Keratinocyte (primary cell): ENCODE measurements around the gene JAZF1. TPM values are rescaled to one million over a fixed set of nuclear protein-coding genes. Genes with fewer than 3 reads are reported as not detected.

Experiments used
- DNase-seq: peaks from one replicate; pipeline ENCODE4 v3.0.0-alpha.2; 2011; ENCODE audit warnings: low read depth, missing footprints, low spot score
- FAIRE-seq: peaks from 2 replicates; lab custom pipeline; 2011; peaks lifted over from hg19 to GRCh38; lab: Jason Lieb, UNC
- H2AFZ ChIP-seq: 2 replicates; pipeline ENCODE4 v1.6.0; 2012; ENCODE audit warnings: low read length, control low read depth, inconsistent platforms; ENCODE audit not compliant: control insufficient read depth
- H3K27ac ChIP-seq: 2 replicates; pipeline ENCODE4 v1.5.1; 2011; ENCODE audit warnings: low read length; ENCODE audit not compliant: control insufficient read depth, insufficient read depth
- H3K27me3 ChIP-seq: 3 replicates; pipeline ENCODE4 v1.6.0; 2011; ENCODE audit warnings: low read length; ENCODE audit not compliant: control insufficient read depth, insufficient read depth; ENCODE audit errors: extremely low read depth
- H3K36me3 ChIP-seq, 2 experiments: 2 replicates in 1 of 2; 3 replicates in 1 of 2; pipeline ENCODE4 v1.5.1; 2011; ENCODE audit warnings: low read length in 2 of 2, mild to moderate bottlenecking in 1 of 2; ENCODE audit not compliant: control insufficient read depth in 2 of 2, insufficient read depth in 2 of 2; ENCODE audit errors: extremely low read depth in 1 of 2
- H3K4me1 ChIP-seq: 3 replicates; pipeline ENCODE4 v1.5.1; 2011; ENCODE audit warnings: low read length; ENCODE audit not compliant: control insufficient read depth, insufficient read depth; ENCODE audit errors: extremely low read depth
- H3K4me2 ChIP-seq: 3 replicates; pipeline ENCODE4 v1.6.0; 2011; ENCODE audit warnings: low read depth, low read length; ENCODE audit not compliant: control insufficient read depth, insufficient read depth; ENCODE audit errors: extremely low read depth
- H3K4me3 ChIP-seq, 3 experiments: fragments of 200-600 bp in 1 of 3; sonication (generic) in 1 of 3; 2 replicates in 2 of 3; 3 replicates in 1 of 3; pipeline ENCODE4 v1.5.1; 2011 to 2016; ENCODE audit warnings: low read length in 3 of 3, mild to moderate bottlenecking in 3 of 3, control low read depth in 2 of 3, inconsistent platforms in 1 of 3, low read depth in 1 of 3, mixed read lengths in 1 of 3, mixed run types in 1 of 3, moderate library complexity in 1 of 3; ENCODE audit not compliant: control insufficient read depth in 2 of 3, insufficient read depth in 2 of 3; ENCODE audit errors: extremely low read depth in 1 of 3
- H3K79me2 ChIP-seq: 2 replicates; pipeline ENCODE4 v1.6.0; 2012; ENCODE audit warnings: low read length; ENCODE audit not compliant: control insufficient read depth, insufficient read depth
- H3K9ac ChIP-seq: 3 replicates; pipeline ENCODE4 v1.6.0; 2011; ENCODE audit warnings: low read length; ENCODE audit not compliant: control insufficient read depth, insufficient read depth; ENCODE audit errors: extremely low read depth
- H3K9me1 ChIP-seq: 3 replicates; pipeline ENCODE4 v1.6.0; 2011; ENCODE audit warnings: low read length; ENCODE audit not compliant: control insufficient read depth, insufficient read depth; ENCODE audit errors: extremely low read depth
- H3K9me3 ChIP-seq: 2 replicates; pipeline ENCODE4 v1.5.1; 2012; ENCODE audit warnings: low read depth, low read length; ENCODE audit not compliant: control insufficient read depth
- H4K20me1 ChIP-seq: 3 replicates; pipeline ENCODE4 v1.6.0; 2011; ENCODE audit warnings: low read length; ENCODE audit not compliant: control insufficient read depth, insufficient read depth; ENCODE audit errors: extremely low read depth
- CTCF ChIP-seq, 3 experiments: IDR thresholded peaks in 1 of 3; conservative IDR thresholded peaks in 1 of 3; optimal IDR thresholded peaks in 1 of 3; 2 replicates in 2 of 3; 3 replicates in 1 of 3; pipeline versions ENCODE3 to v1.5.1; 2011; ENCODE audit warnings: low read length in 3 of 3, mild to moderate bottlenecking in 3 of 3, moderate library complexity in 2 of 3, control low read depth in 1 of 3, inconsistent platforms in 1 of 3; ENCODE audit not compliant: insufficient read depth in 2 of 3; ENCODE audit errors: extremely low read depth in 1 of 3
- EZH2 ChIP-seq: IDR thresholded peaks from one replicate; pipeline ENCODE4 v1.6.1; 2012; ENCODE audit warnings: inconsistent platforms, mild to moderate bottlenecking, low read length, moderate library complexity
- dilution Hi-C: fragments of 300-500 bp; cut with MboI; formaldehyde crosslinking; loops from one replicate; pipeline ENCODE4 v1.7.0; 2020; ENCODE audit warnings: low sequenced_read_pairs; ENCODE audit not compliant: extremely low pct_ligation_motif_present
- polyA plus RNA-seq, 5 experiments: library from polyadenylated mRNA; depleted of rRNA in 3 of 5; stranded (reverse) in 3 of 5; stranded (forward) in 1 of 5; unstranded in 1 of 5; fragments of >200 nt; gene quantifications; 1 replicate in 1 of 5; 2 replicates in 3 of 5; 3 replicates in 1 of 5; pipeline versions ENCODE4 v1.2.1 to v1.2.3, GENCODE V29; 2011 to 2012; ENCODE audit warnings: missing spikeins in 2 of 5, low read depth in 1 of 5, low replicate concordance in 1 of 5

The JAZF1 gene
- polyA plus RNA-seq, 1 donor (not counting 4 experiments of a cell fraction or from before 2014, with no cell fraction given): 2.5 TPM

GRCh38 chr7:28145090-28145626, 35.4 kb downstream of the JAZF1 start:
- no peaks in the 10 kb centered on the region for H3K9me3 ChIP-seq

GRCh38 chr7:28144266-28144665, 36.3 kb downstream of the JAZF1 start:
- TF ChIP-seq EZH2 (no peak), CTCF (optimal IDR thresholded peaks at IDR 0.05 in 1 of 3, IDR thresholded peaks at IDR 0.05 in 1 of 3, conservative IDR thresholded peaks at IDR 0.05 in 1 of 3; ENCODE audit: extremely low read depth in 1 of 3, insufficient read depth in 2 of 3, low read length in 3 of 3) (no peak)
- Histone ChIP-seq H3K9me1 (no peaks in the 10 kb centered on the region), H3K4me1 (no peaks in the 10 kb centered on the region), H3K79me2 (no peaks in the 10 kb centered on the region), H3K4me2 (no peak overlapping the region), H3K4me3 (no peak overlapping the region), H2AFZ (no peak overlapping the region), H4K20me1 (no peaks in the 10 kb centered on the region), H3K27me3 (no peaks in the 10 kb centered on the region), H3K9me3 (no peaks in the 10 kb centered on the region), H3K27ac (no peak overlapping the region), H3K36me3 (no peaks in the 10 kb centered on the region), H3K9ac (no peak overlapping the region)
- dilution Hi-C loops: no loop called here
- DNase-seq (no peak), FAIRE-seq (no peak)

More at GRCh38 chr7:28145090-28145626, 35.4 kb downstream of the JAZF1 start:
- H3K36me3 ChIP-seq: no peaks in the 10 kb centered on the region
- H3K27me3 ChIP-seq: no peaks in the 10 kb centered on the region
- H3K4me2 ChIP-seq: no peak overlapping the region
- no peaks in the 10 kb centered on the region for H3K4me1 ChIP-seq
- no peak for DNase-seq
- H3K9ac ChIP-seq: no peak overlapping the region
- dilution Hi-C loops: no loop called here
- H2AFZ ChIP-seq: no peak overlapping the region
- no peaks in the 10 kb centered on the region for H3K79me2 ChIP-seq
- no peak overlapping the region for H3K27ac ChIP-seq
- no peaks in the 10 kb centered on the region for H4K20me1 ChIP-seq
- no peak for FAIRE-seq
- no peak for TF ChIP-seq CTCF (optimal IDR thresholded peaks at IDR 0.05 in 1 of 3, IDR thresholded peaks at IDR 0.05 in 1 of 3, conservative IDR thresholded peaks at IDR 0.05 in 1 of 3; ENCODE audit: extremely low read depth in 1 of 3, insufficient read depth in 2 of 3, low read length in 3 of 3)
- no peak for TF ChIP-seq EZH2
- no peak overlapping the region for H3K4me3 ChIP-seq
- no peaks in the 10 kb centered on the region for H3K9me1 ChIP-seq
